ENCODE results near the gene SNX14.

- TF ChIP-seq CTCF (IDR thresholded peaks at IDR 0.05; ENCODE audit: low read depth, low read length, poor library complexity, severe bottlenecking) (no peak), EZH2phosphoT487 (IDR thresholded peaks at IDR 0.05; ENCODE audit: borderline replicate concordance, low read length) (no peak)
Measured at GRCh38 chr6:85632164-85632942, 38.7 kb upstream of the SNX14 start.
